BJ (cell line): ENCODE results near the gene PSG2. TPM values are rescaled to one million over a fixed set of nuclear protein-coding genes. Genes with fewer than 3 reads are reported as not detected.
"Not testable (repeated sequence)": the region's sequence is repeated elsewhere in the genome, so short reads cannot be mapped to it uniquely, and the experiment has no call there.

Source experiments
- CTCF ChIA-PET: fragments of 350-600 bp; formaldehyde crosslinking; extraction: SDS; loops from one replicate; lab custom pipeline; 2021; ENCODE audit warnings: antibody characterized with exemption, inconsistent platforms; lab: Yijun Ruan, JAX
- POLR2A ChIA-PET: fragments of 300-600 bp; sonication (Branson Sonifier 250); formaldehyde crosslinking; extraction: SDS; loops from one replicate; lab custom pipeline; 2021; ENCODE audit warnings: antibody characterized with exemption; lab: Charles Lee
- DNase-seq: peaks from one replicate; pipeline ENCODE4 v3.0.0-alpha.2; 2011; ENCODE audit warnings: low read depth
- H3K27me3 ChIP-seq: 2 replicates; pipeline ENCODE4 v1.6.0; 2011; ENCODE audit warnings: low read length; ENCODE audit not compliant: control insufficient read depth, insufficient read depth
- H3K36me3 ChIP-seq: 2 replicates; pipeline ENCODE4 v1.5.1; 2011; ENCODE audit warnings: low read length; ENCODE audit not compliant: control insufficient read depth, insufficient read depth
- H3K4me3 ChIP-seq: 2 replicates; pipeline ENCODE4 v1.5.1; 2011; ENCODE audit warnings: low read depth, mild to moderate bottlenecking, control low read depth, low read length
- polyA minus RNA-seq: library from RNA; depleted of rRNA, polyadenylated mRNA; stranded (reverse); fragments of >200 nt; gene quantifications from 2 replicates; pipeline ENCODE4 v1.2.3, GENCODE V29; 2011; rRNA and poly(A)+ RNA removed
- polyA plus RNA-seq: library from polyadenylated mRNA; depleted of rRNA; stranded (reverse); fragments of >200 nt; gene quantifications from 2 replicates; pipeline ENCODE4 v1.2.3, GENCODE V29; 2011; rRNA removed
- TF ChIP-seq, protein P1 (sequence below): IDR thresholded peaks from 2 replicates; pipeline ENCODE4 v1.5.1; 2011; ENCODE audit warnings: low read depth, mild to moderate bottlenecking, control low read depth, inconsistent platforms, low read length, moderate library complexity; ENCODE audit not compliant: insufficient read depth

Gene PSG2
- polyA plus RNA-seq, result 3.9 and 4.6 TPM in 2 replicates
- 1.1 and 1.4 TPM in 2 replicates for polyA minus RNA-seq

DNA sequence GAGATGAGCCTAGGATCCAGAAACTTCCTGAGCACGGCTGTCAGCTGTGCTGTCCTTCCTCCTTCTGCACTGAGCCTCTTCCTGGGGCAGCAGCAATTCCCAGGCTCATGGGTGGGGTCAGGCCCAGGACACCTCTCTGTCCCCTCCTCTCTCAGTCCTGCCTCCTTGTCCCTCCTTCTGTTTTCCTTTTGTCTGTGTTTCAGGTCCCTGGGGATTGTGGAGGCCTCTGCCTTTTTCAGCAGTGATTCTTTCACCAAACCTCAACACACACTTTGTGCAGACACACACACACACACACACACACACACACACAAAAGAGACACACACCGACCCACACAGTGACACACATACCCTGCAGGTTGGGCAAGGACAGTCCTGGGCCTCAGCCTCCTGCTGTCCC, at the start of gene PSG2:
Gene PSG2 (minus strand): TSS at position 101 of the 400 bp plus-strand sequence. CDS start 132 bp downstream, outside the sequence.
- H3K36me3 ChIP-seq, H3K27me3 ChIP-seq, H3K4me3 ChIP-seq, DNase-seq, POLR2A ChIA-PET: not testable (repeated sequence)
- CTCF ChIA-PET, result interaction anchor here (1.9 kb wide), 1 partner anchor 159 kb away, joined by 4 read pairs; no protein-coding TSS in a partner anchor

DNA sequence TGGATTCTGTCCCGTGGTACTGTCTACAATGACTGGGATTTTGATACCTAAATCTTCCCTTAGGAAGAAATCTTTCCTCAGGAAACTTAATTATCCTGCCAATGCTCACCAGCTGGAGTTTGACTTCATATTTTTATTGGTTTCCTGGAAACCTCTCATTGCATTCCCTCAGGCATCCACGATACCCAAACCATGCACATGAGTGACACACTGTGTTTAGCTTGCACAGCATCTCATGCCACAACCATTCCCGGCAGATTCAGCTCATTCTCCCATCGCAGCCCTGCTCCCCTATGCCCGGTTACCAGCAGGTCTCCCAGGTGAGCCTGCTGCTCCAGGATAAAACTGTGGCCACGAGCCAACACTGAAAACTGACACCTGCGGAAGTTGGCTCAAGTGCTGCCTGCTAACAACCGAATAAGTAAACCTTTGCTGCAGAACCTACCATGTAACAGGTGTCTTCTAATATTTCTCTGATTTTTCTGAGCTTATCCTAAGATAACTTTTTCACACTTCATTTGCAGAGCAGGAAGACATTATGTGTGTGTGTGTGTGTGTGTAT, 48.9 kb upstream of the PSG2 start:
- H3K27me3 ChIP-seq, DNase-seq, H3K4me3 ChIP-seq, POLR2A ChIA-PET, H3K36me3 ChIP-seq: not testable (repeated sequence)
- CTCF ChIA-PET, result interaction anchor here (1.2 kb wide), 1 partner anchor 25 kb away, joined by 3 read pairs; no protein-coding TSS in a partner anchor

DNA sequence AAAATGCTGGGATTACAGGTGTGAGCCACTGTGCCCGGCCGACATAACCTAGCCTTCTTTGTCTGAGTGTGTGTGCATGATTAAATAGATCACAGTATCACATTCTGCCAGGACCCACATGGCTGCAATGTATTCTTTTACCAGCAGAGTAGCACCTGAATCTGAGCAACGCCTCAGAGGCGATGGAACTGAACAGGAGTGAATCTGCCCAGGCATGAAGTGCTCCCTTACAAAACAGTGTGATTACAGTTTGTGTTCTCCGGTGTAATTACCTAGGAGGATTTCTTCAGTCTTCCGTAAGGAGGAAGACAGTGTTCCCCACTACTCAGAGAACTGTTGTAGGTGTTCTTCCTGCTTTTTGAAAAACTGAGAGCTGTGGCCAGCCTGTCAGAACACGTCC, 46.7 kb upstream of the PSG2 start:
- POLR2A ChIA-PET, H3K4me3 ChIP-seq, CTCF ChIA-PET, DNase-seq, H3K36me3 ChIP-seq, H3K27me3 ChIP-seq: not testable (repeated sequence)

DNA sequence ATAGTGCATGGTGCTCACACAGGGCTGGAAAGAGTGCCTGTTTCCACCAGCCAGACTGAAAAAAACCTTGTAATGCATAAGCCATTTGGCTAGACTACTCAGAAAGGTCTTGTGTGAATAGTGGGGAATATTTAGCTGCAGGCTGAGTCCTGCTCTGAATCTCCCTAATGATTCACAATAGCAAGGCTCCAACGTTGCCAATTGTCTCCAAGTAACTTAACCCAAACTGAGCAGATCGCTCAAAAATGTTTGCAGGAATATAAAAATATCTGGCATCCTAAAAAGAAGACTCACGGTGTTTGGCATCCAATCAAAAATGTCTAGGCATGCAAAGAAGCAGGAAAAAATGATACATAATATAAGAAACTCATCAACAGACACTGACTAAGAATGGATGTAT, 44.8 kb upstream of the PSG2 start:
- H3K27me3 ChIP-seq, POLR2A ChIA-PET, H3K4me3 ChIP-seq, H3K36me3 ChIP-seq, CTCF ChIA-PET: not testable (repeated sequence)
- peak; percentile 97 for DNase-seq

DNA sequence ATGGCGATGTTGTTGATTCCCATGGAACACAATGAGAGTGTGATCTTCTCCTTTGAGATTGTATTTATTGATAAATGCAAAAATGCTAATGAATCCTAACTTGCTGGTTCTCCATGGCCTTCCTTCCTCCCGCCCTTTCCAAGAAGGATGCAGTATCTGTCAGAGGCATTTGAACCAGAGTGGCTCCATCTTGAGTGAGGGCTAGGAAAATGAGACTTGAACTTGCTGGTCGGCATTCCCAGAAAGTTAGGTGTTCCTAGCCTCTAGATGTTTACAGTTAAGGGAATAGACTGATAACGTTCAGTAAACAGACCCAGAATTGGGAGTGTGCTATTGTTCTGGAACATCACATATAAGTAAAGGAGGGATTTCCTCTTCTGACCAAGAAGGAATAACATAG, 44.2 kb upstream of the PSG2 start:
- ChIA-PET CTCF (no interaction called here), POLR2A (no interaction called here)
- no peak for DNase-seq
- no peaks in the 10 kb centered on the region for H3K27me3 ChIP-seq
- H3K4me3 ChIP-seq, result no peak overlapping the region
- no peaks in the 10 kb centered on the region for H3K36me3 ChIP-seq
- TF ChIP-seq, protein P1, sequence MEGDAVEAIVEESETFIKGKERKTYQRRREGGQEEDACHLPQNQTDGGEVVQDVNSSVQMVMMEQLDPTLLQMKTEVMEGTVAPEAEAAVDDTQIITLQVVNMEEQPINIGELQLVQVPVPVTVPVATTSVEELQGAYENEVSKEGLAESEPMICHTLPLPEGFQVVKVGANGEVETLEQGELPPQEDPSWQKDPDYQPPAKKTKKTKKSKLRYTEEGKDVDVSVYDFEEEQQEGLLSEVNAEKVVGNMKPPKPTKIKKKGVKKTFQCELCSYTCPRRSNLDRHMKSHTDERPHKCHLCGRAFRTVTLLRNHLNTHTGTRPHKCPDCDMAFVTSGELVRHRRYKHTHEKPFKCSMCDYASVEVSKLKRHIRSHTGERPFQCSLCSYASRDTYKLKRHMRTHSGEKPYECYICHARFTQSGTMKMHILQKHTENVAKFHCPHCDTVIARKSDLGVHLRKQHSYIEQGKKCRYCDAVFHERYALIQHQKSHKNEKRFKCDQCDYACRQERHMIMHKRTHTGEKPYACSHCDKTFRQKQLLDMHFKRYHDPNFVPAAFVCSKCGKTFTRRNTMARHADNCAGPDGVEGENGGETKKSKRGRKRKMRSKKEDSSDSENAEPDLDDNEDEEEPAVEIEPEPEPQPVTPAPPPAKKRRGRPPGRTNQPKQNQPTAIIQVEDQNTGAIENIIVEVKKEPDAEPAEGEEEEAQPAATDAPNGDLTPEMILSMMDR, result no peak

DNA sequence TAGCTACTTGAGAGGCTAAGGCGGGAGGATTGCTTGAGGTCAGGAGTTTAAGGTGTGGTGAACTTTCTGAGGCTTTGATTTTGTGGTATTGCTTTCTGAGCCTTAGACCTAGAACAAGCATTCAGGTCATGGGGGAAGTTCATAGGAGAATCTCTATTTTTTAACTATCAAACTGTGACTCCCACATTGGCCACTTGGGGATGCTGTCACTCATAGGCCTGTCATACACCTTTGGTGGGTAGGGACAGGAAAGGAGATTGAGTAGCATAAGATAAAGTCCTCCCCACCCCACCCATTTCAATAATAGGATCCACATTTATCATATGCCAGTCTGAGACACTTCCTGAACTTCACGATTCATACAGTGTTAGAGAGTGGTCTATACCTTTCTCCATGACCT, 41.9 kb upstream of the PSG2 start:
- DNase-seq, result no peak
- ChIA-PET CTCF (no interaction called here), POLR2A (no interaction called here)
- H3K27me3 ChIP-seq, result no peaks in the 10 kb centered on the region
- no peaks in the 10 kb centered on the region for H3K36me3 ChIP-seq
- H3K4me3 ChIP-seq, result no peak overlapping the region
- TF ChIP-seq, protein P1, result no peak

DNA sequence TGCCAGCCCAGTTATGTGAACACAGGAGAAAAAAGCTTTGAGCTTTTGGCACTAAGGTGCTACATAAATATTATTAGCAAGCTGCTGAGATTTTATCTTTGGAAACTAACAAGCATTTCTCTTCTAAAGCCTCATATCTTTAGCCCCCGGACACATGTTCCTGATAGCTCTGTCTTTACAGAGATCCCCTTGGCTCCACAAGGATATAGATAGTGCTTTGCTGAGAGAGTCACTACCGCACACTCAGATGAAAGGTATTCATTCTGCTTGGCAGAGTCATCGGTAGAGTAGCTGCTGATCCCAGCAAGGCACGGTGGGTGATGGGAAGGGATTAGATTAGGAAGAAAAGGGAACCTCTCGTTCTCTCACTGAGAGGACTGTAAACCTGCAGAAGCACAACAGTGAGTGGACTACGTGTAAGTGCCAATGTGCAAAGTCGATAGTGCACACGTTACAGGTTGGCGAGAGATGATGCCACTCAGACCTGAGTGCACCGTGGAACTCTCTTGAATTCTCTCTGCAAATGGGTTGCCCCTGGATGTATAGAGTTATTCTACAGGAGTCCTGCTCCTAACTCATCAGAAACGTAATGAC, 38.0 kb upstream of the PSG2 start:
- not testable (repeated sequence) for H3K27me3 ChIP-seq, H3K36me3 ChIP-seq, H3K4me3 ChIP-seq
- peak; percentile 78 for DNase-seq
- ChIA-PET POLR2A (interaction anchor here (0.6 kb wide), 1 partner anchor 63 kb away, joined by 3 read pairs; no protein-coding TSS in a partner anchor), CTCF (interaction anchor here (0.8 to 1.6 kb wide), 2 partner anchors 27 to 61 kb away, joined by 3 read pairs; no protein-coding TSS in a partner anchor)

DNA sequence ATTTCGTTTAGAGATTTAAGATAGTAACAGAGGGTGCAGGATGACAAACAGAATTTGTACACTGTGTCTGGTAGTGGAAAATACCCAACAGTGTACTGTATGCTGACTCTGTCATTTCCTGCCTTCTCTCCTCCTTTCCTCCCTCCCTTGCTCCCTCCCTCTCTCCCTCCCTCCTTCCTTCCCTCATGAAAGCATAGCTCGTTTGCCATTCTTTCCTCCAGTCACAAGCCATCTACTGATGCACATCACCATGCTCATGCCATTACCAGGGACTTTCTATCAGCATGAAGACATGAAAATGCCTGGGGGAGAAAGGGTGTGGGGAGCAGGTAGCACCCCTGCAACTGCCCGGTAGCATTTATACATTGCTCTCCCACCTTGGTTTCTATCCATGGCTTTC, 37.0 kb upstream of the PSG2 start:
- H3K36me3 ChIP-seq, H3K27me3 ChIP-seq, H3K4me3 ChIP-seq, POLR2A ChIA-PET, DNase-seq: not testable (repeated sequence)
- CTCF ChIA-PET, result interaction anchor here (1.6 kb wide), 1 partner anchor 62 kb away, joined by 3 read pairs; no protein-coding TSS in a partner anchor

DNA sequence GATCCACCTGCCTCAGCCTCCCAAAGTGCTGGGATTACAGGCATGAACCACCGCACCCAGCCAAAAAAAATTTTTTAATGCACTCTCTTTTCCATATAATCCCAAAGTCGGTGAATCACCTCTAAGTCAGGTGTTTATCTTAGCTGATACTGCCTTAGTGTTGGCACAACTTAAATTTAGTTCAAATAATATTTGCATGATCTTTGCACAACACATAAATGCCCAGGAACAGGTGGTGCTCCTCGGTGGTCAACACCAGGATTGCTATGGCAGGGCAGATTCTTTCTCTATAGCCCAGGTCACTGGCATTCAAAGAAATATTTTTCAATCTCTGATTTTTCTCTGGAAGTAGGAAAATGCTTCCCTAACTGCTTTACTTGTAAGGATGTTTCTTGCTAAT, 33.9 kb upstream of the PSG2 start:
- H3K4me3 ChIP-seq, CTCF ChIA-PET, POLR2A ChIA-PET, H3K27me3 ChIP-seq, H3K36me3 ChIP-seq, DNase-seq: not testable (repeated sequence)

DNA sequence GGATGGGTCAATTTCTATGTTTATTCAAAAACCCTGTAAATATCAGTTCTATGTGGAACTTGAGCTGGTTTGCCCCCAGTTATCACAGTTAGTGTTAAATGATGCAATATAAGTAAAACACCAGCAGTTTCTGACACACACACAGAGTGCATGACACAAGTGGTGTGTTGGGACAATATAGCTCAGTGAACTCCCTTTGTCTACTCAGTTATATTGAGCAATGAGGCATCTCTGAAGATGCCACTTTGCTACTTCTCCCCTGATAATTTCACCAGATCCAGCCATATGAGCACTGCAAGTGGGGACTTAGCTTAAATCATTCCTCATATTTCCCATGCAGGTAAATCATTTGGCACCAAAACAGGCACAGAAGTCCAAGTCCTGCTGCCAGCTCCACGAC, 33.0 kb upstream of the PSG2 start:
- H3K27me3 ChIP-seq, DNase-seq, H3K36me3 ChIP-seq, H3K4me3 ChIP-seq, CTCF ChIA-PET, POLR2A ChIA-PET: not testable (repeated sequence)

DNA sequence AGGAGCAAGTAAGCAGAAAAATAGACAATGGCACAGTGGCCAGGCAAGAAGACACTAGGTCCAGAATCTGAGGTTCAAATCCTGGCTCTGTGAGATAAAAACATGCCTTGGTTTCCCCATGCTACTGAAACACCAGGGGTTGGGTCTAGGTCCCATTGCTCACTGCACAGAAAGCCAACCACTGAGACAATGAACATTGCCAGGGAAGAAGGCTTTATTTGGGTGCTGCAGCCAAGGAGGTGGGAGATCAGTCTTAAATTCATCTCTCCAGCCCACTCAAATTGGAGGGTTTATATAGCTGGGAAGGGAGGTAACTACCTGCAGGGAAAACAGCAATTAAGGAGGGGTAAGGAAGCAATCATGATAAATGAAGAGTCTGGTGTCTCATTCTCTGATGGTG, 32.6 kb upstream of the PSG2 start:
- H3K4me3 ChIP-seq, DNase-seq, POLR2A ChIA-PET, H3K27me3 ChIP-seq, CTCF ChIA-PET, H3K36me3 ChIP-seq: not testable (repeated sequence)
